HS-5 (cell line): Measurements from ENCODE around the gene ARHGEF37.

Source experiments
- DNase-seq: peaks from one replicate; pipeline ENCODE4 v3.0.0-alpha.2; 2012; ENCODE audit warnings: low read depth

The ARHGEF37 gene

DNA sequence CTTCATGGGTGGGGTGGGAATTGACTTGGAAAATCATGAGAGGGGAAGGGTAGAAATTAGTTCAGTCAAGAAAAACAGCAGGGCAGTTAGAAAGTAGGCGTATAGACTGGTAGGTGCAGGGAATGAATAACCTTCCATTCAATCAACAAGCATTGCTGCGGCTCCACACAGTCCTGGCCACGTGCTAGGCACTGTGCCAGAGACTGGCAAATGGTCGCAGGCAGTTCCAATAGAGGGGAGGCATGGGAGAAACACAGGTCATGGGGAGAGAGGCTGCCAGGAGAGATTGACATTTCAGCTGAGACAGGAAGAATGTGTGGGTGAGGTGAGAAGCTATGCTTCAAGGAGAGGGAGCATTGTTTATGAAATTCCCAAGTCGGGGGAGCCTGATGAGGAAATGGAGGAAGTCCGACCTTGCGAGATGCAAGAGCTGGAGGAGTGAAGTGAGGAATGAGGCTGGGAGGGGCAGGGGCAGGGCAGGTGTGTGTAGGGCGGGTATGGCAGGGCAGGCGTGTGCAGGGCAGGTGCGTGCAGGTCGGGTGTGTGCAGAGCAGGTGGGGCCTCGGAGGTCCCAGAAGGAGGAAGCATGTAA, 94.4 kb downstream of the ARHGEF37 start:
- no peak for DNase-seq

DNA sequence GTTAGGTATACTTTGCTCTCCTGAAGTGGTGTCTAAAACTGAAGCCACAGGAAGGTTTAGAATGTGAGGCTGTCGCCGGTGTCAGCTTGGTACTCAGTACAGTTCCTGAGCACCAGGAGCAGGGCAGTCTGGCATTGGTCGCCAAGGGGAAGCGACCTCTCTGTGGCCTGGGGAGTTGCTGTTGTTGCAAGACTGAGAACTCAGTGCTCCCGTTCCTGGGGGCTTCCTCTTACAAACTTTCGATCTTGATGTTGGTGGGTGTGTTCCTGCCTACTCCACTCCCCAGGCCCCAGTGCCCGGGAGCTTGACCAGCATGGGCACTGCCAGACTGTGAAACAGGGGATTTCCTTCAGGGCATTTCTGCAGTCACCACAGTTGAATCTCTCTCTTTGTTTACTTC, 96.4 kb downstream of the ARHGEF37 start:
- DNase-seq, result no peak

- DNase-seq, result no peak
These were observed 98.8 kb downstream of the ARHGEF37 start for GRCh38 chr5:149679876-149680809.

DNA sequence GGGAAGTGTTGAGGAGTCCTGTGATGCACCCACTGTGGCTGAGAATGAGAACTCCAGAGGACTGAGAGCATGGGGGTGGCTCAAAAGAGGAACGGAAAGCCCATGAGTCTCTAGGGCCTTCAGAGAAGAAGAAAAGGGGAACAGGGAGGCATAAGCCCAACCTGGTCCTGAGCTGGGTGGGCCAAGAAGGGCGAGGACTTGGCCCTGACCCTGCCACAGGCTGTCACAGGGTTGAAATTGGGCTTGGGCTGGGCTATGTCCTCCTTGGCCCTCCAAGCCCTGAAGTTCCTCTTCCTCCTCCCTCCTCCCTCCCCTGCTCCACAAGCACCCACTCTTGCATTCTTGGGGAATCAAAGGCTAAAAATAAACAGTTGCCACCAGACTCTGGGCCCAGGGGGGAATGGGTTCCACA, 99.5 kb downstream of the ARHGEF37 start:
- DNase-seq, result no peak

DNA sequence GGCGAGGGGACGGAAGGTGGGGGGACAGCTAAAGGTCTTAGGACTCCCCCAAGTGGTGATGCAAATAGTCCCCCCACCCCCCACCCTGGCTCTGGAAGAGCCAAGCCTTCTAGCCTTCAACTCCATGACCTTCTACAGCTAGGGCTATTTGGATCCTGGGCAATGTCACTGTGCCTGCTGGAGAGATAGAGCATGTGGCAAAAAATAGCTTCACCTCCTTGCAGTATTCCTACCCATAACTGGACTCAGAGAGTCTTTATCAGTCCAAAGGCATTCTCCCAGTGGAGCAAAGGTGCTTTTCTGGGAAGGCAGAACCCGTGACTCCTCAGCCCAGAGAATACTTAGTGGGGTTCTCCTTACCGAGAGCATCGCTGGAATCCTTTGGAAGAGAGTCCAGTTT, 100.0 kb downstream of the ARHGEF37 start:
- DNase-seq, result no peak

GRCh38 chr5:149681922-149682321, 100.6 kb downstream of the ARHGEF37 start:
- DNase-seq, result no peak

GRCh38 chr5:149682532-149683075, 101.3 kb downstream of the ARHGEF37 start:
- no peak for DNase-seq

DNA sequence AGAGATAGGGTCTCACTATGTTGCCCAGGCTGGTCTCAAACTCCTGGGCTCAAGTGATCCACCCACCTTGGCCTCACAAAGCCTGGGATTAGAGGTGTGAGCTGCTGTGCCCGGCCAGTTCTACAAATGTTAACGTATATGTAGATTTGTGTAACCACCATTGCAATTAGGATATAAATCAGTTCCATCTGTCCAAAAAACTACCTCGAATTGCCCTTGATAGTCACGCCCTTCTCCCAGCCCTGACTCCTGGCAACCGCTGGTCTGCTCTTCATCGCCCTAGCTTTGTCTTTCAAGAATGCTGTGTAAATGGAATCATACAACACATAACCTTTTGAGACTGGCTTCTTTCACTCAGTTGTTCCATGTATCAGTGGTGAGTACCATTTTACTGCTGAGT, 102.7 kb downstream of the ARHGEF37 start:
- DNase-seq, result no peak

GRCh38 chr5:149684371-149684770, 103.1 kb downstream of the ARHGEF37 start:
- no peak for DNase-seq
